Right lobe of liver (tissue), 6 donors: ENCODE data around the gene PACRG. TPM values are rescaled to one million over a fixed set of nuclear protein-coding genes. Genes with fewer than 3 reads are reported as not detected.

Experiments used
- ATAC-seq, 4 donors: fragments of 200-7000 bp; cut with Tn5 transposase; one replicate each; pipeline ENCODE4 v1.9.1; 2020; ENCODE audit warnings: mild to moderate bottlenecking in 4 of 4, moderate library complexity in 4 of 4
- DNase-seq, 3 donors: peaks; one replicate each; pipeline ENCODE4 v3.0.0-alpha.2; 2020
- H3K27ac ChIP-seq, 3 donors: fragments of 200-600 bp; one replicate each; pipeline ENCODE4 v1.8.0; 2022
- H3K27me3 ChIP-seq, 2 donors: fragments of 200-600 bp; one replicate each; pipeline ENCODE4 v1.8.0; 2022
- H3K36me3 ChIP-seq, 4 donors: fragments of 200-600 bp; sonication (generic) in 1 of 4; one replicate each; pipeline versions ENCODE4 v1.5.1 to v1.8.0; 2017 to 2022; ENCODE audit warnings: control low read depth in 1 of 4
- H3K4me1 ChIP-seq, 4 donors: fragments of 200-600 bp; sonication (generic) in 1 of 4; one replicate each; pipeline versions ENCODE4 v1.5.1 to v1.8.0; 2017 to 2022; ENCODE audit warnings: control low read depth in 1 of 4
- H3K4me3 ChIP-seq, 3 donors: fragments of 200-600 bp; one replicate each; pipeline ENCODE4 v1.8.0; 2022
- H3K9me3 ChIP-seq, 4 donors: fragments of 200-600 bp; sonication (generic) in 1 of 4; one replicate each; pipeline versions ENCODE4 v1.5.1 to v1.8.0; 2017 to 2022; ENCODE audit warnings: control low read depth in 1 of 4
- POLR2A ChIP-seq: fragments of 450-650 bp; IDR thresholded peaks from one replicate; pipeline ENCODE4 v1.6.1; 2017; ENCODE audit warnings: antibody characterized with exemption, mild to moderate bottlenecking
- WGBS: methylation state at CpG from one replicate; pipeline ENCODE4 v1.1.6; 2018; ENCODE audit warnings: low coverage, low lambda C conversion rate; ENCODE audit not compliant: insufficient coverage; ENCODE audit errors: missing lambda C conversion rate; 5-methylcytosine and 5-hydroxymethylcytosine counted together
- intact Hi-C, 2 donors: fragments of 100-400 bp; cut with DNase I; formaldehyde crosslinking; loops; one replicate each; pipeline versions ENCODE4 v1.11.2 to v1.14.1; 2022
- total RNA-seq, 6 experiments: library from RNA; depleted of rRNA in 2 of 6; stranded (reverse); fragments of >200 nt in 2 of 6; fragmentation: NEBNext Ultra II Directional in 3 of 6; extraction: Animal tissue kit (Norgen Biotek cat#: 25700) in 3 of 6; gene quantifications; one replicate each; pipeline versions ENCODE4 v1.1.0 to v1.2.4, GENCODE V29; 2016 to 2023
- TF ChIP-seq, protein P1 (sequence below), 4 donors: fragments of 200-600 bp in 3 of 4; fragments of 450-650 bp in 1 of 4; IDR thresholded peaks; one replicate each; pipeline versions ENCODE4 v1.5.1 to v1.8.0; 2016 to 2022; ENCODE audit warnings: antibody characterized with exemption in 4 of 4, mild to moderate bottlenecking in 2 of 4
- donor health status: DM: no; HTN: yes; CAD: no.
- donor health status: DM: no; HTN: no; CAD: no.
- donor health status: DM: no; HTN: no; CAD: no.
- donor health status: DM: no; HTN: yes; CAD: no.
- donor health status: DM: no; HTN: yes; CAD: no.

The PACRG gene
- total RNA-seq, 6 experiments from 2014 or later: 0.25 to 5.3 (median 2.7) TPM

DNA sequence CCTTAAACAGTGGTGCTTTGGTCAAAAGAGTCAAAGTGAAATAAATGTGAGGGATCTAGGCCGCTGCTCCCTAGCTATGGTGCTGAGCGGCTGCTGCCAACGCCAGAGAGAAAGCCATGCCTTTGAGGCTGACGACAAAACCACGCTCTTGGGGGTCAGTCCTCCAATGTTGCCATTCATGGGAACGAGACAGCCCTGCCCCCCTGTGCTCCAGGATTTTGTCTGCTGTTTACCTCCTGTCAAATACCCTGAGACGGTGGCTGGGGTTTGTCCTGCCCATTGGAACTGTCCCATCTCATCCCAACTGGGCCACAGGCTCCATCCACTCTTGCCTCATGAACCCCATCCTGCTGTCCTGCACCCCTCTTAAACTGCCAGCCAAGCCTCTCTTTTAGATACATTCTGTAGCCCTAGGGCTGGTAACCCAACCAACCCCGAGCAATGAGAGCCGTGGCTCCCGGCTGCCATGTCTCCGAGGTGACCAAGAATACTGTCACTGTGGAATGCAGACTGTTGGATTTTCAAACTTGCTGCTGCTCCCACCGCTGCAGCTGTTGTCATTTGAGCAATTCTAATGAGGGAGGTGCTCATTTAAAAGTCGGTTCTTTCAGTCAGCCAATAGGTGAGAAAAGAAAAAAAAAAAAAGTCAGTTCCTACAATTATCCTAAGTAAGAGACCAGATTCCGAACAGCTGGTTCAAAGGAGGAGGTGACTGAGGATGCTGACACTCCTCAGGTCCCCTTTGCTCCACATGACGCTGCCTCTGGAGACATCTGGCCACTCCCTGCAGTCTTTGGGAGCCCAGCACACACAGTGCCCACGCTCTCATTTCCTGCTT lies 613.7 kb downstream of the PACRG start:
- peaks cover 0 to 5% (median 0%) of the 10 kb centered on the region in 4 donors for H3K4me1 ChIP-seq
- 90% methylated on average over 7 of the region's 16 CpGs for WGBS
- intact Hi-C loops: no loop called here
- no peak for TF ChIP-seq POLR2A
- TF ChIP-seq, protein P1, sequence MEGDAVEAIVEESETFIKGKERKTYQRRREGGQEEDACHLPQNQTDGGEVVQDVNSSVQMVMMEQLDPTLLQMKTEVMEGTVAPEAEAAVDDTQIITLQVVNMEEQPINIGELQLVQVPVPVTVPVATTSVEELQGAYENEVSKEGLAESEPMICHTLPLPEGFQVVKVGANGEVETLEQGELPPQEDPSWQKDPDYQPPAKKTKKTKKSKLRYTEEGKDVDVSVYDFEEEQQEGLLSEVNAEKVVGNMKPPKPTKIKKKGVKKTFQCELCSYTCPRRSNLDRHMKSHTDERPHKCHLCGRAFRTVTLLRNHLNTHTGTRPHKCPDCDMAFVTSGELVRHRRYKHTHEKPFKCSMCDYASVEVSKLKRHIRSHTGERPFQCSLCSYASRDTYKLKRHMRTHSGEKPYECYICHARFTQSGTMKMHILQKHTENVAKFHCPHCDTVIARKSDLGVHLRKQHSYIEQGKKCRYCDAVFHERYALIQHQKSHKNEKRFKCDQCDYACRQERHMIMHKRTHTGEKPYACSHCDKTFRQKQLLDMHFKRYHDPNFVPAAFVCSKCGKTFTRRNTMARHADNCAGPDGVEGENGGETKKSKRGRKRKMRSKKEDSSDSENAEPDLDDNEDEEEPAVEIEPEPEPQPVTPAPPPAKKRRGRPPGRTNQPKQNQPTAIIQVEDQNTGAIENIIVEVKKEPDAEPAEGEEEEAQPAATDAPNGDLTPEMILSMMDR (IDR thresholded peaks at IDR 0.05): no peak
- H3K9me3 ChIP-seq: no peaks in the 10 kb centered on the region
- no peak overlapping the region for H3K27ac ChIP-seq
- no peaks in the 10 kb centered on the region for H3K27me3 ChIP-seq
- ATAC-seq: no peak
- no peak overlapping the region for H3K4me3 ChIP-seq
- no peak for DNase-seq
- H3K36me3 ChIP-seq: no peaks in the 10 kb centered on the region

DNA sequence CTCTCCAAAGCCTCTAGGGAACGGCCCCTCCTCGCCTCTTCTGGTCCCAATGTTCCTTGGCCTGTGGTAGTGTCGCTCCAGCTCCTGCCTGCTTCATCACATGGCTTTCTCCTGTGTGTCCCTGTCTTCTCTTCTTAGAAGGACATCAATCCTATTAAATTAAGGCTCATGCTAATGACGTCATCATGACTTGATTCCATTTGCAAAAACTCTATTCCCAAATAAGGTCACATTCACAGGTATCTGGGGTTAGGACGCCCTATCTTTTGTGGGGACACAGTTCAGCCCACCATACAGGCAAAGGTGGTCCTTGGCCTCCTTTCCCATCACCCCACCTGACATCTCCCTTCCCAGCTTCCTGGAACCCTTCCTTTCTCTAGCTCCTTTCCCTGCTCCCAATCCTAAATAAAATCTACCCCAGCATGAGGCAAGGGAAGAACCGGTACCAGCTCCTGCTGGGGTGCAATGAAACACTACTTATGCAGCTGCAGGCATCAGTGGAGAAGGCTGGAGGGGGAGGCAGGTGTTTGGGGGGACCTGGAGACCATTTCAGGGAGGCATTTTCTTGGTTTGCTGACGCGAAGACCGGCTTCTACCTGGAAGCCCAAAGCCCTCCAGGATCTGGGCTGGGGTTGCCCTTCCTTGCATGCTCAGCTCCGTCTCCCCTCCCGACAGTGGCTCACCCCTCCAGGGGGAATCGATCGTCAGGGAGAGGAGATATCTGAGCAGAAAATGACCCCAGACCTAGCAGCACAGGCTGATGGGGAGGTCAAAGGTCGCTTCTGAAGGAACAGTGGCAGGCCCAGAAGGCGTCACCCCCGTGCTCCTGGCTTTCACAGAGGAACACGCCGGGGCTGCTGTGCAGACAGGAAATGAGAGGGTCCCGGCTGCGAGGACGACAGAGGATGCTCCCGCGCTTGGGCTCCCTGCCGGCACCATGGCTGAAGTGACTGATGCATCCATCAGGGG lies 615.1 kb downstream of the PACRG start:
- 76% methylated on average over 11 of the region's 24 CpGs for WGBS

DNA sequence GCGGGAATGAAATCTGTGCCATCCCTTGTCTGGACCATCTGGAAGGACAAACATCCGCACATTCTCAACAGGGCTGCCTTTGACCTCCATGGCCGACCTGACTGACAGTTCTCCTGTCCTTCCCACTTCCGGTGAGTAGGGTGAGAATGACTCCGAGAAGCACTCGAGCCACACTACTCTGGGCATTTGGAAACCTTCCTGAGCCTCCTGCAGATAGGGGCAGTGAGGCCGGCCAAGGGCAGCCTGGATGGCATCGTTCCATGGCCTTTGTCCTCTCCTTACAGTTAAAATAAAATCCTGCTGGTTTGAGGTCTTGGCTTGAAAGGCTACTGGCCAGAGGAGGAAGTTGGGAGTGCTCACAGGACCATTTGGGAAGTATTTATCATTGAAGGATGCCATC lies 615.8 kb downstream of the PACRG start:
- WGBS: 30% methylated on average over 2 of the region's 8 CpGs
- intact Hi-C loops: no loop called here
- TF ChIP-seq, protein P1 (IDR thresholded peaks at IDR 0.05): no peak
- no peak for TF ChIP-seq POLR2A

More for the DNA sequence above, 615.1 kb downstream of the PACRG start:
- no peaks in the 10 kb centered on the region for H3K36me3 ChIP-seq
- no peaks in the 10 kb centered on the region for H3K27me3 ChIP-seq
- intact Hi-C loops: no loop called here
- TF ChIP-seq, protein P1 (IDR thresholded peaks at IDR 0.05): no peak
- no peak for TF ChIP-seq POLR2A
- ATAC-seq: peak in 1 of 4 donors; percentile 6
- H3K27ac ChIP-seq: no peak overlapping the region
- DNase-seq: no peak
- peaks cover 0 to 5% (median 0%) of the 10 kb centered on the region in 4 donors for H3K4me1 ChIP-seq
- no peak overlapping the region for H3K4me3 ChIP-seq
- H3K9me3 ChIP-seq: no peaks in the 10 kb centered on the region

GRCh38 chr6:163344411-163344810 lies 616.6 kb downstream of the PACRG start:
- Histone ChIP-seq H3K36me3 (no peaks in the 10 kb centered on the region), H3K27ac (no peak overlapping the region), H3K4me3 (no peak overlapping the region), H3K9me3 (no peaks in the 10 kb centered on the region), H3K27me3 (no peaks in the 10 kb centered on the region), H3K4me1 (peaks cover 0 to 5% (median 0%) of the 10 kb centered on the region in 4 donors)
- WGBS: 67% methylated on average over 7 of the region's 8 CpGs
- no peak for TF ChIP-seq POLR2A
- intact Hi-C loops: no loop called here
- ATAC-seq (no peak), DNase-seq (no peak)

More for the DNA sequence above, 615.8 kb downstream of the PACRG start:
- ATAC-seq (peak; percentile 68 to 82 (median 78)), DNase-seq (peak in 2 of 3 donors; percentile 37 to 70)
- Histone ChIP-seq H3K4me1 (peaks cover 0 to 5% (median 0%) of the 10 kb centered on the region in 4 donors), H3K27ac (no peak overlapping the region), H3K36me3 (no peaks in the 10 kb centered on the region), H3K27me3 (no peaks in the 10 kb centered on the region), H3K4me3 (no peak overlapping the region), H3K9me3 (no peaks in the 10 kb centered on the region)
